GM23338 (cell line): Measurements from ENCODE around the gene ARSI. TPM values are rescaled to one million over a fixed set of nuclear protein-coding genes. Genes with fewer than 3 reads are reported as not detected.

Experiments used
- ATAC-seq: fragments of 200-7000 bp; cut with Tn5 transposase; 3 replicates; pipeline ENCODE4 v1.9.1; 2020
- DNase-seq: peaks from one replicate; pipeline ENCODE4 v3.0.0-alpha.2; 2015; ENCODE audit warnings: low spot score
- H2AFZ ChIP-seq: fragments of 200-600 bp; sonication (generic); 2 replicates; pipeline ENCODE4 v1.8.0; 2016; ENCODE audit warnings: antibody characterized with exemption, mild to moderate bottlenecking, moderate library complexity
- H3F3A ChIP-seq: fragments of 200-600 bp; sonication (generic); replicated peaks from 2 replicates; pipeline ENCODE4 v1.8.0; 2017; ENCODE audit warnings: antibody characterized with exemption, mixed run types, low read depth
- H3K27ac ChIP-seq: fragments of 200-600 bp; sonication (generic); 2 replicates; pipeline ENCODE4 v1.6.1; 2016; ENCODE audit warnings: low read depth
- H3K27me3 ChIP-seq: fragments of 200-600 bp; sonication (generic); 2 replicates; pipeline ENCODE4 v1.8.0; 2016; ENCODE audit warnings: mild to moderate bottlenecking, mixed run types, moderate library complexity; ENCODE audit not compliant: insufficient read depth
- H3K36me3 ChIP-seq: fragments of 200-600 bp; sonication (generic); 2 replicates; pipeline ENCODE4 v1.8.0; 2016; ENCODE audit warnings: mild to moderate bottlenecking; ENCODE audit not compliant: insufficient read depth
- H3K4me1 ChIP-seq: fragments of 200-600 bp; sonication (generic); 2 replicates; pipeline ENCODE4 v1.8.0; 2016; ENCODE audit warnings: mild to moderate bottlenecking, moderate library complexity; ENCODE audit not compliant: insufficient read depth
- H3K4me2 ChIP-seq: fragments of 200-600 bp; sonication (generic); 2 replicates; pipeline ENCODE4 v1.7.1; 2017; ENCODE audit warnings: mixed run types
- H3K4me3 ChIP-seq: fragments of 200-600 bp; sonication (generic); 2 replicates; pipeline ENCODE4 v1.6.1; 2016; ENCODE audit warnings: mixed run types
- H3K79me2 ChIP-seq: fragments of 200-600 bp; sonication (generic); replicated peaks from 2 replicates; pipeline ENCODE4 v1.8.0; 2017; ENCODE audit warnings: mild to moderate bottlenecking; ENCODE audit not compliant: insufficient read depth
- H3K9me2 ChIP-seq: fragments of 200-600 bp; sonication (generic); 2 replicates; pipeline ENCODE4 v1.8.0; 2017; ENCODE audit not compliant: insufficient read depth
- H4K20me1 ChIP-seq: fragments of 200-600 bp; sonication (generic); replicated peaks from 2 replicates; pipeline ENCODE4 v1.8.0; 2017; ENCODE audit warnings: mild to moderate bottlenecking; ENCODE audit not compliant: insufficient read depth
- H3K27ac Mint-ChIP-seq: 2 replicates; pipeline ENCODE4 v1.8.0; 2020; ENCODE audit warnings: inconsistent platforms, mild to moderate bottlenecking, moderate library complexity, mixed read lengths
- H3K27me3 Mint-ChIP-seq: 3 replicates; pipeline ENCODE4 v1.8.0; 2022; ENCODE audit warnings: low read depth, mild to moderate bottlenecking, moderate library complexity, mixed read lengths, inconsistent platforms; ENCODE audit not compliant: insufficient read depth, poor library complexity
- H3K36me3 Mint-ChIP-seq: 3 replicates; pipeline ENCODE4 v1.8.0; 2021; ENCODE audit warnings: low read depth, mild to moderate bottlenecking, inconsistent platforms, moderate library complexity, mixed read lengths
- H3K4me1 Mint-ChIP-seq: 3 replicates; pipeline ENCODE4 v1.8.0; 2020; ENCODE audit warnings: mild to moderate bottlenecking, inconsistent platforms, mixed read lengths
- H3K4me3 Mint-ChIP-seq: 3 replicates; pipeline ENCODE4 v1.8.0; 2021; ENCODE audit warnings: moderate library complexity, mild to moderate bottlenecking, inconsistent platforms, mixed read lengths
- H3K9me3 Mint-ChIP-seq: 3 replicates; pipeline ENCODE4 v1.8.0; 2020; ENCODE audit warnings: moderate library complexity, mild to moderate bottlenecking, inconsistent platforms, mixed read lengths
- CREB1 ChIP-seq: fragments of 250-450 bp; sonication (Bioruptor Pico); IDR thresholded peaks from 2 replicates; pipeline ENCODE4 v1.5.0; 2020; ENCODE audit warnings: low read depth, mild to moderate bottlenecking, moderate library complexity
- EZH2 ChIP-seq: fragments of 200-600 bp; sonication (generic); IDR thresholded peaks from one replicate; pipeline ENCODE4 v1.8.0; 2017; ENCODE audit warnings: antibody characterized with exemption, mild to moderate bottlenecking, low read depth; ENCODE audit not compliant: unreplicated experiment
- EZH2phosphoT487 ChIP-seq: fragments of 200-600 bp; sonication (generic); IDR thresholded peaks from one replicate; pipeline ENCODE4 v1.8.1; 2018; ENCODE audit warnings: antibody characterized with exemption; ENCODE audit not compliant: unreplicated experiment
- JUNB ChIP-seq: IDR thresholded peaks from one replicate; pipeline ENCODE4 v1.6.1; 2016; ENCODE audit warnings: antibody characterized with exemption; ENCODE audit not compliant: unreplicated experiment
- STAT1 ChIP-seq: IDR thresholded peaks from one replicate; pipeline ENCODE4 v1.6.1; 2016; ENCODE audit warnings: antibody characterized with exemption; ENCODE audit not compliant: unreplicated experiment
- ZNF114 ChIP-seq: fragments of 250-450 bp; sonication (Bioruptor Pico); IDR thresholded peaks from 2 replicates; pipeline ENCODE4 v1.5.0; 2020; ENCODE audit warnings: mild to moderate bottlenecking, moderate library complexity
- ZNF462 ChIP-seq: fragments of 250-450 bp; sonication (Bioruptor Pico); IDR thresholded peaks from 2 replicates; pipeline ENCODE4 v1.5.0; 2020; ENCODE audit warnings: mild to moderate bottlenecking, moderate library complexity
- polyA plus RNA-seq: library from polyadenylated mRNA; unstranded; fragments of >200 nt; fragmentation: Nextera tagmentation; extraction: Ambion mirVana; gene quantifications from 2 replicates; pipeline ENCODE4 v1.2.1, GENCODE V29; 2016
- total RNA-seq: library from RNA; depleted of rRNA; stranded (reverse); fragments of >200 nt; shearing (Covaris generic); gene quantifications from 2 replicates; pipeline ENCODE4 v1.2.3, GENCODE V29; 2014
- TF ChIP-seq, protein P1 (sequence below): IDR thresholded peaks from 2 replicates; pipeline ENCODE4 v1.6.1; 2016; ENCODE audit warnings: antibody characterized with exemption

ARSI gene
- total and polyA plus RNA-seq, 2 experiments from 2014 or later, result 0.99 to 6.9 TPM

DNA sequence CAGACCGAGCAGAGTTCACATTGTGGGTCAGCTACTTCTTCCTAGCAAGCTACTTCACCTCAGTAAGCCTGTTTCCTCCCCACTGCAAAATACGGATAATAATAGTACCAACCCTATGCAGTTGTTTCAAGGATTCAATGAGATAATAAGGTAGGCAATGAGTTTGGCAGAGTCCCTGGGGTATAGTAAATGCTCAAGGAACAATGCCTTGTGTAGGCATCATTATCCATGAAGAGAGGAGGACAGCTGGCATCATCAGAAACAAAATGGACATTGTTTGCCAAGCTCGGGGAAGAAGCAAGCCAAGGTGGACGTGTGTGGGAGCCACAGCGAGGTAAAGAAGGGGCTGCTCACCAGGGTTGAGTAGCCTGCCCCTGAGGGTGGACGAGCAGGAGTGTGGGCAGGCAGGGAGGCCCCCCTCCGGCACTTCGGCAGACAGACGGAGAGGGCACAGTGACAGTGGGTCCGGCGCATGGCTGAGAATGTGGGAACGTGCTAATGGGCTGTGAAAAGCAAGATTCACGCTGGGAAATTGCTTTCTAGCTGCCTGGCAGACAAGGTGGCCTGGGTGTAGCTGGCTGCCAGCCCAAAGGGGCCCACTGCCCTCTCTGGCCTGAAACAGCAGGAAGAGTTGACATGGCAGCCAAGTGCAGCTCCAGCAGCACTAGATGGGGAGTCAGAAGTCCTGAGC lies 23.2 kb downstream of the ARSI start:
- Histone ChIP-seq H3K9me2 (no peaks in the 10 kb centered on the region), H4K20me1 (no peaks in the 10 kb centered on the region), H3K27ac (no peak overlapping the region), H3K4me1 (no peaks in the 10 kb centered on the region), H3K36me3 (no peaks in the 10 kb centered on the region), H3K4me2 (no peak overlapping the region), H3K4me3 (no peak overlapping the region), H2AFZ (no peak overlapping the region), H3F3A (no peaks in the 10 kb centered on the region), H3K27me3 (no peaks in the 10 kb centered on the region), H3K79me2 (no peaks in the 10 kb centered on the region)
- Mint-ChIP-seq H3K27me3 (peaks cover 3% of the 10 kb centered on the region), H3K27ac (no peak overlapping the region), H3K9me3 (no peaks in the 10 kb centered on the region), H3K36me3 (no peaks in the 10 kb centered on the region), H3K4me1 (peaks cover 2% of the 10 kb centered on the region), H3K4me3 (no peak overlapping the region)
- ATAC-seq (no peak), DNase-seq (no peak)
- TF ChIP-seq CREB1 (no peak), ZNF462 (no peak), STAT1 (no peak), EZH2 (no peak), ZNF114 (CRISPR knock-in tag) (no peak), EZH2phosphoT487 (no peak), JUNB (no peak)
- TF ChIP-seq, protein P1, sequence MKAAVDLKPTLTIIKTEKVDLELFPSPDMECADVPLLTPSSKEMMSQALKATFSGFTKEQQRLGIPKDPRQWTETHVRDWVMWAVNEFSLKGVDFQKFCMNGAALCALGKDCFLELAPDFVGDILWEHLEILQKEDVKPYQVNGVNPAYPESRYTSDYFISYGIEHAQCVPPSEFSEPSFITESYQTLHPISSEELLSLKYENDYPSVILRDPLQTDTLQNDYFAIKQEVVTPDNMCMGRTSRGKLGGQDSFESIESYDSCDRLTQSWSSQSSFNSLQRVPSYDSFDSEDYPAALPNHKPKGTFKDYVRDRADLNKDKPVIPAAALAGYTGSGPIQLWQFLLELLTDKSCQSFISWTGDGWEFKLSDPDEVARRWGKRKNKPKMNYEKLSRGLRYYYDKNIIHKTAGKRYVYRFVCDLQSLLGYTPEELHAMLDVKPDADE, result no peak
